ENCODE results near the gene CTNNA1.

GRCh38 chr5:138850865-138851435, 97.7 kb downstream of the CTNNA1 start:
- no peak for TF ChIP-seq ESRRG (CRISPR knock-in tag; IDR thresholded peaks at IDR 0.05)
- TF ChIP-seq RARB (CRISPR knock-in tag; IDR thresholded peaks at IDR 0.05): no peak
- TF ChIP-seq ZNF565 (CRISPR knock-in tag; conservative IDR thresholded peaks at IDR 0.05; ENCODE audit: low read depth): no peak
- no peak for TF ChIP-seq PPARA (CRISPR knock-in tag; IDR thresholded peaks at IDR 0.05; ENCODE audit: borderline replicate concordance)
- TF ChIP-seq TCF4 (CRISPR knock-in tag; IDR thresholded peaks at IDR 0.05; ENCODE audit: borderline replicate concordance): no peak
- TF ChIP-seq ZNF70 (CRISPR knock-in tag; IDR thresholded peaks at IDR 0.05): no peak
- no peak for TF ChIP-seq TOX (CRISPR knock-in tag; IDR thresholded peaks at IDR 0.05; ENCODE audit: borderline replicate concordance)
- TF ChIP-seq OSR1 (CRISPR knock-in tag; IDR thresholded peaks at IDR 0.05): no peak
- no peak for TF ChIP-seq ZFP3 (CRISPR knock-in tag; IDR thresholded peaks at IDR 0.05)
- TF ChIP-seq ZFP30 (CRISPR knock-in tag; IDR thresholded peaks at IDR 0.05): no peak
- TF ChIP-seq, protein P1, sequence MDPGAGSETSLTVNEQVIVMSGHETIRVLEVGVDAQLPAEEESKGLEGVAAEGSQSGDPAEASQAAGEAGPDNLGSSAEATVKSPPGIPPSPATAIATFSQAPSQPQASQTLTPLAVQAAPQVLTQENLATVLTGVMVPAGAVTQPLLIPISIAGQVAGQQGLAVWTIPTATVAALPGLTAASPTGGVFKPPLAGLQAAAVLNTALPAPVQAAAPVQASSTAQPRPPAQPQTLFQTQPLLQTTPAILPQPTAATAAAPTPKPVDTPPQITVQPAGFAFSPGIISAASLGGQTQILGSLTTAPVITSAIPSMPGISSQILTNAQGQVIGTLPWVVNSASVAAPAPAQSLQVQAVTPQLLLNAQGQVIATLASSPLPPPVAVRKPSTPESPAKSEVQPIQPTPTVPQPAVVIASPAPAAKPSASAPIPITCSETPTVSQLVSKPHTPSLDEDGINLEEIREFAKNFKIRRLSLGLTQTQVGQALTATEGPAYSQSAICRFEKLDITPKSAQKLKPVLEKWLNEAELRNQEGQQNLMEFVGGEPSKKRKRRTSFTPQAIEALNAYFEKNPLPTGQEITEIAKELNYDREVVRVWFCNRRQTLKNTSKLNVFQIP (CRISPR knock-in tag; IDR thresholded peaks at IDR 0.05; ENCODE audit: borderline replicate concordance, low read depth): no peak

Measured in SK-N-SH treated with all-trans-retinoic acid at 6 μM for 48 hours (cell line).